MM.1S (cell line): ENCODE data around the gene CERS6.

Source experiments
- EZH2 ChIP-seq: fragments of 300-600 bp; sonication (generic); optimal IDR thresholded peaks from 2 replicates; pipeline ENCODE3; 2017; ENCODE audit warnings: low read depth, mild to moderate bottlenecking, antibody characterized with exemption, low read length, mixed read lengths
- TF ChIP-seq, protein P1 (sequence below): fragments of 300-600 bp; sonication (generic); IDR thresholded peaks from 2 replicates; pipeline ENCODE4 v1.5.1; 2016; ENCODE audit warnings: antibody characterized with exemption, low read length, mixed read lengths

DNA sequence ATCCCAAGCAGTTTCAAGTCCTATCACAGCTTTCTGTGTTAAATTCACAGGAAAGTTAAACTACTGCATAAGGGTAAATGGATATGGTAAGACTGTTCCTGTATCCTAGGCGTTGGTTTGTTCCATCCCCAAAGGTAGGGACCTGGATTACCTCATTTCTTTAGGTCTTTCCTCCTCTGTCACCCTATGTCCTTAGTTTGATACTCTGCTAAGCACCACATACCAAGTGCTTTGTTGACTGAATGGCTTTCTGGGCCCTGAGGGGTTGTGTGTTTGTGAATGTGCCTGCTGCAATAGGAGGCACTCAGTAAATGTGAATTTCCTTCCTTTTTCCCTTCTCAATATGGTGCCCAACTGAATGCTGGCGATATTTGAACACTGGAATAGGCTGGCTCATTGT, 354.2 kb downstream of the CERS6 start:
- TF ChIP-seq EZH2, result no peak
- TF ChIP-seq, protein P1, sequence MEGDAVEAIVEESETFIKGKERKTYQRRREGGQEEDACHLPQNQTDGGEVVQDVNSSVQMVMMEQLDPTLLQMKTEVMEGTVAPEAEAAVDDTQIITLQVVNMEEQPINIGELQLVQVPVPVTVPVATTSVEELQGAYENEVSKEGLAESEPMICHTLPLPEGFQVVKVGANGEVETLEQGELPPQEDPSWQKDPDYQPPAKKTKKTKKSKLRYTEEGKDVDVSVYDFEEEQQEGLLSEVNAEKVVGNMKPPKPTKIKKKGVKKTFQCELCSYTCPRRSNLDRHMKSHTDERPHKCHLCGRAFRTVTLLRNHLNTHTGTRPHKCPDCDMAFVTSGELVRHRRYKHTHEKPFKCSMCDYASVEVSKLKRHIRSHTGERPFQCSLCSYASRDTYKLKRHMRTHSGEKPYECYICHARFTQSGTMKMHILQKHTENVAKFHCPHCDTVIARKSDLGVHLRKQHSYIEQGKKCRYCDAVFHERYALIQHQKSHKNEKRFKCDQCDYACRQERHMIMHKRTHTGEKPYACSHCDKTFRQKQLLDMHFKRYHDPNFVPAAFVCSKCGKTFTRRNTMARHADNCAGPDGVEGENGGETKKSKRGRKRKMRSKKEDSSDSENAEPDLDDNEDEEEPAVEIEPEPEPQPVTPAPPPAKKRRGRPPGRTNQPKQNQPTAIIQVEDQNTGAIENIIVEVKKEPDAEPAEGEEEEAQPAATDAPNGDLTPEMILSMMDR, result no peak
